IMR-90 (cell line): ENCODE measurements around the gene MYO1C. TPM values are rescaled to one million over a fixed set of nuclear protein-coding genes. Genes with fewer than 3 reads are reported as not detected.

Experiments
- ATAC-seq: fragments of 200-7000 bp; cut with Tn5 transposase; 2 replicates; pipeline ENCODE4 v1.9.1; 2020; ENCODE audit warnings: low read depth, mild to moderate bottlenecking, moderate library complexity
- BruUV-seq: library from RNA; stranded (reverse); fragments of 400-500 nt; replicated peaks from 2 replicates; lab custom pipeline; 2021; lab: Mats Ljungman, UMichigan
- CTCF ChIA-PET: fragments of 300-600 bp; formaldehyde crosslinking; extraction: SDS; loops from one replicate; lab custom pipeline; 2021; ENCODE audit warnings: antibody characterized with exemption; lab: Yijun Ruan, JAX
- POLR2A ChIA-PET: fragments of 300-600 bp; sonication (Branson Sonifier 250); formaldehyde crosslinking; loops from one replicate; lab custom pipeline; 2022; ENCODE audit warnings: antibody characterized with exemption; ENCODE audit not compliant: unreplicated experiment; lab: Charles Lee
- DNase-seq: peaks from one replicate; pipeline ENCODE4 v3.0.0; 2013
- H2AFZ ChIP-seq: replicated peaks from 2 replicates; pipeline ENCODE3; 2013; ENCODE audit warnings: low read length, mild to moderate bottlenecking; ENCODE audit not compliant: poor library complexity
- H2AK5ac ChIP-seq: 2 replicates; pipeline ENCODE4 v1.6.1; 2013; ENCODE audit warnings: low read depth, low read length, inconsistent platforms
- H2AK9ac ChIP-seq: replicated peaks from 2 replicates; pipeline ENCODE3; 2013; ENCODE audit warnings: mild to moderate bottlenecking, low read depth, low read length, moderate library complexity; ENCODE audit not compliant: poor library complexity
- H2BK120ac ChIP-seq: 2 replicates; pipeline ENCODE4 v1.6.1; 2013; ENCODE audit warnings: low read depth, low read length, inconsistent platforms
- H2BK15ac ChIP-seq: 3 replicates; pipeline ENCODE4 v1.6.1; 2013; ENCODE audit warnings: low read depth, low read length, inconsistent platforms
- H2BK20ac ChIP-seq: 2 replicates; pipeline ENCODE4 v1.6.1; 2013; ENCODE audit warnings: low read depth, mild to moderate bottlenecking, inconsistent platforms, low read length, moderate library complexity
- H2BK5ac ChIP-seq: 2 replicates; pipeline ENCODE4 v1.6.1; 2013; ENCODE audit warnings: mild to moderate bottlenecking, low read depth, low read length, inconsistent platforms; ENCODE audit not compliant: poor library complexity, severe bottlenecking
- H3K14ac ChIP-seq: replicated peaks from 2 replicates; pipeline ENCODE4 v1.6.1; 2013; ENCODE audit warnings: low read depth, low read length, inconsistent platforms
- H3K18ac ChIP-seq: 2 replicates; pipeline ENCODE4 v1.6.1; 2013; ENCODE audit warnings: low read depth, low read length, control low read depth
- H3K23ac ChIP-seq: 2 replicates; pipeline ENCODE4 v1.6.1; 2013; ENCODE audit warnings: low read depth, low read length, inconsistent platforms
- H3K27ac ChIP-seq: 2 replicates; pipeline ENCODE4 v1.5.1; 2013; ENCODE audit warnings: mild to moderate bottlenecking, control low read depth, low read length; ENCODE audit not compliant: insufficient read depth
- H3K27me3 ChIP-seq: 2 replicates; pipeline ENCODE4 v1.6.1; 2013; ENCODE audit warnings: low read length; ENCODE audit not compliant: control insufficient read depth, insufficient read depth
- H3K36me3 ChIP-seq: 2 replicates; pipeline ENCODE4 v1.6.1; 2013; ENCODE audit warnings: low read length, mixed read lengths; ENCODE audit not compliant: control insufficient read depth, insufficient read depth
- H3K4ac ChIP-seq: 2 replicates; pipeline ENCODE4 v1.6.1; 2013; ENCODE audit warnings: low read depth, low read length, inconsistent platforms
- H3K4me1 ChIP-seq: 2 replicates; pipeline ENCODE4 v1.6.1; 2013; ENCODE audit warnings: low read length, mixed read lengths; ENCODE audit not compliant: control insufficient read depth, insufficient read depth
- H3K4me2 ChIP-seq: 2 replicates; pipeline ENCODE4 v1.6.1; 2013; ENCODE audit warnings: low read depth, mild to moderate bottlenecking, control low read depth, low read length, moderate library complexity
- H3K4me3 ChIP-seq: 2 replicates; pipeline ENCODE4 v1.5.1; 2013; ENCODE audit warnings: low read depth, mild to moderate bottlenecking, control low read depth, low read length, moderate library complexity; ENCODE audit not compliant: insufficient read depth
- H3K56ac ChIP-seq: 2 replicates; pipeline ENCODE4 v1.6.1; 2013; ENCODE audit warnings: low read length, inconsistent platforms; ENCODE audit not compliant: insufficient read depth; ENCODE audit errors: extremely low read depth
- H3K79me1 ChIP-seq, 2 experiments: 2 replicates each; pipeline ENCODE4 v1.6.1; 2013; ENCODE audit warnings: low read length in 2 of 2, inconsistent platforms in 1 of 2, low read depth in 1 of 2
- H3K9ac ChIP-seq: 2 replicates; pipeline ENCODE4 v1.6.1; 2013; ENCODE audit warnings: low read depth, low read length, control low read depth
- H3K9me1 ChIP-seq: 2 replicates; pipeline ENCODE4 v1.6.1; 2013; ENCODE audit warnings: low read length, inconsistent platforms; ENCODE audit not compliant: insufficient read depth
- H3K9me3 ChIP-seq: 2 replicates; pipeline ENCODE4 v1.6.1; 2013; ENCODE audit warnings: low read length; ENCODE audit not compliant: control insufficient read depth, insufficient read depth
- H4K20me1 ChIP-seq: 2 replicates; pipeline ENCODE4 v1.6.1; 2013; ENCODE audit warnings: low read length, inconsistent platforms; ENCODE audit not compliant: insufficient read depth
- H4K5ac ChIP-seq: 2 replicates; pipeline ENCODE4 v1.6.1; 2013; ENCODE audit warnings: mild to moderate bottlenecking, low read depth, low read length, control low read depth
- H4K8ac ChIP-seq, 2 experiments: 2 replicates each; pipeline ENCODE4 v1.6.1; 2013; ENCODE audit warnings: low read depth in 2 of 2, low read length in 2 of 2, control low read depth in 1 of 2, inconsistent platforms in 1 of 2
- H4K91ac ChIP-seq: 2 replicates; pipeline ENCODE4 v1.6.1; 2013; ENCODE audit warnings: low read depth, low read length, inconsistent platforms; ENCODE audit not compliant: insufficient read depth
- BHLHE40 ChIP-seq: fragments of 150-350 bp; IDR thresholded peaks from 2 replicates; pipeline ENCODE4 v1.6.1; 2016; ENCODE audit warnings: mild to moderate bottlenecking, low read depth, low read length
- CHD1 ChIP-seq: IDR thresholded peaks from 2 replicates; pipeline ENCODE4 v1.6.1; 2012; ENCODE audit warnings: low read depth, low read length, improper control_type of control experiment
- MXI1 ChIP-seq: IDR thresholded peaks from 2 replicates; pipeline ENCODE4 v1.6.1; 2012; ENCODE audit warnings: low read depth, mild to moderate bottlenecking, low read length, moderate library complexity, borderline replicate concordance
- USF2 ChIP-seq: fragments of 150-350 bp; IDR thresholded peaks from 2 replicates; pipeline ENCODE4 v1.6.1; 2017; ENCODE audit warnings: mild to moderate bottlenecking, antibody characterized with exemption, low read length, low read depth
- WGBS, 2 experiments: methylation state at CpG; one replicate each; pipeline versions ENCODE4 v1.1.5 to v1.1.7; 2013; ENCODE audit warnings: missing lambda C conversion rate in 2 of 2; ENCODE audit not compliant: insufficient read length in 1 of 2; ENCODE audit errors: extremely low coverage in 2 of 2; 5-methylcytosine and 5-hydroxymethylcytosine counted together
- dilution Hi-C: fragments of 300-500 bp; cut with HindIII; formaldehyde crosslinking; loops from one replicate; pipeline ENCODE4 v1.14.3; 2018; ENCODE audit warnings: low sequenced_read_pairs; ENCODE audit not compliant: unreplicated experiment
- in situ Hi-C: fragments of 300-500 bp; cut with MboI; formaldehyde crosslinking; loops from 3 replicates; pipeline ENCODE4 v1.14.3; 2019; ENCODE audit warnings: low sequenced_read_pairs, inconsistent platforms, mixed read lengths
- intact Hi-C: fragments of 100-400 bp; cut with micrococcal nuclease; formaldehyde crosslinking; loops from 2 replicates; pipeline ENCODE4 v1.10.0; 2022
- polyA plus RNA-seq, 3 experiments: library from polyadenylated mRNA; depleted of rRNA; stranded (reverse); fragments of >200 nt; gene quantifications; 2 replicates each; pipeline ENCODE4 v1.2.3, GENCODE V29; 2012; ENCODE audit warnings: low replicate concordance in 1 of 3
- total RNA-seq: library from RNA; depleted of rRNA; stranded (reverse); fragments of >200 nt; gene quantifications from 2 replicates; pipeline ENCODE4 v1.2.3, GENCODE V29; 2012

Gene MYO1C
- total and polyA plus RNA-seq, 2 of the 4 experiments (the other 2 are of a cell fraction) = 162 to 196 TPM

DNA sequence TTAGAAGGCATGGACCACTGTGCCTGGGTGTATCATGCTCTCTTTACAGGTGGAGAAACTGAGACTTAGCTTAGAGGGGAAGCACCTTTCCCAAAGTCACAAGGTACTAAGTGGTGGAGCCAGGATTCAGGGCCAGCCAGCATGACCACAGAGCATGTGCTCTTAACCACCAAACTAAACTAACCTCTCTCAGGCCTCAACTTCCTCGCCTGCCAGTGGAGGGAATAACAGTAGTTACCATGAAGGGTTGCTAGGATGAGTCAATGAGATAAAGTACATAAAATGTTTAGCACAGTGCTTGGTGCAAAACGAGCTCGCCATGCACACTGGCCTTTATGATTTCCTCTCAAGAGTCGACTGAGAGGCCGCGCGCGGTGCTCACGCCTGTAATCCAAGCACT lies 6.4 kb upstream of the MYO1C start:
- no peak overlapping the region for H2AK5ac ChIP-seq
- H2BK20ac ChIP-seq = no peak overlapping the region
- H3K56ac ChIP-seq = no peak overlapping the region
- ATAC-seq = peak; percentile 68
- H2BK15ac ChIP-seq = no peak overlapping the region
- in situ Hi-C loops = no loop called here
- H2BK120ac ChIP-seq = no peak overlapping the region
- H4K91ac ChIP-seq = no peak overlapping the region
- no peak overlapping the region for H3K4me2 ChIP-seq
- no CpG with 5 or more reads among the region's 9 CpGs for WGBS, 2 experiments
- H4K8ac ChIP-seq = no peak overlapping the region
- no peaks in the 10 kb centered on the region for H3K9me3 ChIP-seq
- peak; percentile 53; the same call in 1 of the 2 replicates for TF ChIP-seq BHLHE40
- TF ChIP-seq CHD1 = no peak
- peak; percentile 49; the same call in 1 of the 2 replicates for TF ChIP-seq USF2
- TF ChIP-seq MXI1 = peak; percentile 85
- dilution Hi-C loops = no loop called here
- H3K36me3 ChIP-seq = peaks cover 14% of the 10 kb centered on the region
- 0 out of 2 replicates have a peak, but pooled peaks cover 3% of the 10 kb centered on the region for H4K20me1 ChIP-seq
- DNase-seq = peak; percentile 90
- H3K27me3 ChIP-seq = no peaks in the 10 kb centered on the region
- ChIA-PET CTCF (interaction anchor here (1.0 kb wide), 1 partner anchor 18 kb away, joined by 4 read pairs; the partner anchor contains the start of gene INPP5K), POLR2A (no interaction called here)
- H3K4me1 ChIP-seq = peaks cover 2% of the 10 kb centered on the region; the same call in 1 of the 2 replicates
- no peak overlapping the region for H3K18ac ChIP-seq
- H3K14ac ChIP-seq = 0 out of 2 replicates have a peak overlapping the region, but pooled peaks have one; percentile 11
- H2AFZ ChIP-seq = no peak overlapping the region
- H3K23ac ChIP-seq = peak overlapping the region; percentile 31; the same call in 1 of the 2 replicates
- peak overlapping the region; percentile 67 for H2AK9ac ChIP-seq
- 0 out of 4 replicates have a peak, but pooled peaks cover 0 to 3% of the 10 kb centered on the region in 2 experiments for H3K79me1 ChIP-seq
- no peak overlapping the region for H3K4me3 ChIP-seq
- H4K5ac ChIP-seq = no peak overlapping the region
- no TSS peak for BruUV-seq
- H2BK5ac ChIP-seq = no peak overlapping the region
- intact Hi-C loops = no loop called here
- no peak overlapping the region for H3K27ac ChIP-seq
- no peak overlapping the region for H3K9ac ChIP-seq
- no peak overlapping the region for H3K4ac ChIP-seq
- H3K9me1 ChIP-seq = peaks cover 5% of the 10 kb centered on the region; the same call in 1 of the 2 replicates
